GM13977 (cell line): ENCODE measurements around the gene DENND2A.

ENCODE experiments used
- DNase-seq: peaks from one replicate; pipeline ENCODE4 v3.0.0; 2012; ENCODE audit warnings: low spot score
- in situ Hi-C: fragments of 300-500 bp; cut with MboI; formaldehyde crosslinking; loops from one replicate; pipeline ENCODE4 v1.12.0; 2022; ENCODE audit warnings: low sequenced_read_pairs, low pct_unique_long_range_greater_than_20kb, mixed read lengths, inconsistent platforms; ENCODE audit not compliant: unreplicated experiment
- TF ChIP-seq, protein P1 (sequence below): IDR thresholded peaks from 2 replicates; pipeline ENCODE4 v1.5.1; 2012; ENCODE audit warnings: mild to moderate bottlenecking, control low read depth; ENCODE audit not compliant: insufficient read depth; ENCODE audit errors: extremely low read depth, missing control alignments

DENND2A gene

DNA sequence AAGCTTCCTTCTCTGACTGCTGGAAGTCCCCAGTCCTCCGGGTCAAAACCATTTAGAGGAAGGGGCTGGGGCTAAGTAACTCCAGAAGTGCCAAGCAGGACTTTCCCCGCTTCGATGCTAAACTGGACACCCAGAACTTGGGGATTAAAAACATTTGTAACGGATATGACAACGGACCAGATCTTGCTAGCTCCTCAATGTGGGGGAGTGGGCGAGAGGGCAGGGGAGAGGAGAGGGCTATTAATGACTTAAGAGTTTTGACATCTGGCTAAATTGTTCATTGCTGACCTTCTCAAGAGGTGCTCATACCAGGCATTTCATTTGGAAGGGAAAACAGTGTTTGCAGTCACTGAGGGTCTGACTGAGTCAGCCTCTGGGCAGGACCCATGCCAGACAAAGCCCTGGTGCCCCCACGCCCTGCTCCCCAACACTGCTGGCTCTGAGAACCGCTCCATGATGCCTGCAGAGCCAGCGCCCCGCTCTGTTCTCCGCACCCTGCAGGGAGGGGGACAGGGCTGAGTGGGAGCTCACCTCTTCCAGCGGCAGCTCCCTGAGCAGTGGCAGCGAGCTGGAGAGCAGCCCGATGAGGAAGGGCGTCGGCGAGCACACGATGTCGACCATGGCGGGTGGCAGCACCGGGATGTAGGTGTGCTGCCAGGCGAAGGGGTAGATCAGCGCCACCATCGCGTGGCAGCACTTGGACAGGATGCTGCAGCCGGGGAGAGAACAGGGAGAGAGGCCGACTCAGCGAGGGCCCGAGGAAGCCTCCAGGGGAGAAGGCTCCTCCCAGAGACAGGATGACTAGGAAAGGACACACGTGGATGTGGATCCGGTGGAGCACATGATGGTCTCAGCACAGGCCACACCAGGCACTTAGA, 113.6 kb downstream of the DENND2A start:
- in situ Hi-C loops = loop anchor here (10.0 kb wide), 1 partner anchor 128 kb away; no protein-coding TSS in a partner anchor
- TF ChIP-seq, protein P1, sequence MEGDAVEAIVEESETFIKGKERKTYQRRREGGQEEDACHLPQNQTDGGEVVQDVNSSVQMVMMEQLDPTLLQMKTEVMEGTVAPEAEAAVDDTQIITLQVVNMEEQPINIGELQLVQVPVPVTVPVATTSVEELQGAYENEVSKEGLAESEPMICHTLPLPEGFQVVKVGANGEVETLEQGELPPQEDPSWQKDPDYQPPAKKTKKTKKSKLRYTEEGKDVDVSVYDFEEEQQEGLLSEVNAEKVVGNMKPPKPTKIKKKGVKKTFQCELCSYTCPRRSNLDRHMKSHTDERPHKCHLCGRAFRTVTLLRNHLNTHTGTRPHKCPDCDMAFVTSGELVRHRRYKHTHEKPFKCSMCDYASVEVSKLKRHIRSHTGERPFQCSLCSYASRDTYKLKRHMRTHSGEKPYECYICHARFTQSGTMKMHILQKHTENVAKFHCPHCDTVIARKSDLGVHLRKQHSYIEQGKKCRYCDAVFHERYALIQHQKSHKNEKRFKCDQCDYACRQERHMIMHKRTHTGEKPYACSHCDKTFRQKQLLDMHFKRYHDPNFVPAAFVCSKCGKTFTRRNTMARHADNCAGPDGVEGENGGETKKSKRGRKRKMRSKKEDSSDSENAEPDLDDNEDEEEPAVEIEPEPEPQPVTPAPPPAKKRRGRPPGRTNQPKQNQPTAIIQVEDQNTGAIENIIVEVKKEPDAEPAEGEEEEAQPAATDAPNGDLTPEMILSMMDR = no peak
- no peak for DNase-seq

DNA sequence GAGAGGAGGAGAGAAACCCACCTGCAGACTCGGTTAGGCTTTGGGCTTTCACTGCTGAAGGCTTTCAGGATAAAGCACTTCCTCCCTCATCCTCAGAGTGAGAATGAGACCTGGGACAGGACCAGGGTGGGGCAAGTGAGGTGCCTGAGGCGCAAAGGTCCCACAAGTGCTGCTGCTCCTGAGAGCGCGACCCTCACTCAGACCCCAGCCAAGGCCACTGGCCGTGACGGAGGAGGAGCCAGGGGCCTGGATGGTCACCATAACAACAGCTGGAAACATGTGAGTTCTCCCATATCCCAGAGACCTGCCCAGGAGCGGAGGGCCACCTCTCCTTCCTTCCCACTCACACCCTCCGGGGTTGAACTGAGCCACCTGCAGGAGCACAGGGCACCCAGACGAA, 114.4 kb downstream of the DENND2A start:
- DNase-seq = no peak
- TF ChIP-seq, protein P1 = no peak
- in situ Hi-C loops = loop anchor here (10.0 kb wide), 1 partner anchor 129 kb away; no protein-coding TSS in a partner anchor

DNA sequence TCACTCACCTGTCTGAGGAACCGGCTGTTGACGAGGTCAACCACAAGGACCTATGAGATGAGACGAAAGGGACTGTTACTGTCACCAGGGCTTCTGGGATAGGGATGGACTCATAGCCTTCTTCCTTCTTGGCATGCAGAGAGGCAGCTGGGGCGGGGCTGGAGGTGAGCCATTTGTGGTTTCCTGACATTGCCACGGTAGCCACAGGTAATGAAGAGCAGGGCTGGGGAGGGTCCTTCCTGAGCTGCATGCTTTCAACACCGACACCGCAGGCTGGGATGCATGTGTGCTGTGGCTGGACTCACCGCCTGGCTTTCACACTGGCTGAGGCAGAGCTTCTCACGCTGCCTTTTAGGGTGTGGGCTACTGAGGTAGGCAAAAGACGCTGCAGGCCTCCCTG, 114.9 kb downstream of the DENND2A start:
- in situ Hi-C loops = loop anchor here (10.0 kb wide), 1 partner anchor 129 kb away; no protein-coding TSS in a partner anchor
- TF ChIP-seq, protein P1 = no peak
- DNase-seq = no peak

DNA sequence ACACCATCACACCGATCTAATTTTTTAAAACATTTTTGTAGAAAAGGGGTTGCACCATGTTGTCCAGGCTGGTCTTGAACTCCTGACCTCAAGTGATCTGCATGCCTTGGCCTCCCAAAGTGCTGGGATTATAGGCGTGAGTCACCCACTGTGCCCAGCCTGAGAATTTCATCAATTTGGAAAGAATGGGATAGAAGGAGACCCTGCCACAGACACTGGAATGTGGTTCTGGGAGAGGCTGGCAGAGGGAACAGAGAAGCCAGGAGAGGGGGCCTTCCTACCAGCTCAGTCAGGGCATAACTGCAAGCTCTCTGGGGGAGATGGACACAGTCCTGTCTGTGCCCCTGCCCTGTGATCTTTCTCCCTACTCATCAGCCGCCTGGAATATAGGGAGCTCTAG, 119.2 kb downstream of the DENND2A start:
- in situ Hi-C loops = loop anchor here (10.0 to 25.0 kb wide), 2 partner anchors 133 to 466 kb away; no protein-coding TSS in a partner anchor
- TF ChIP-seq, protein P1 = no peak
- no peak for DNase-seq

DNA sequence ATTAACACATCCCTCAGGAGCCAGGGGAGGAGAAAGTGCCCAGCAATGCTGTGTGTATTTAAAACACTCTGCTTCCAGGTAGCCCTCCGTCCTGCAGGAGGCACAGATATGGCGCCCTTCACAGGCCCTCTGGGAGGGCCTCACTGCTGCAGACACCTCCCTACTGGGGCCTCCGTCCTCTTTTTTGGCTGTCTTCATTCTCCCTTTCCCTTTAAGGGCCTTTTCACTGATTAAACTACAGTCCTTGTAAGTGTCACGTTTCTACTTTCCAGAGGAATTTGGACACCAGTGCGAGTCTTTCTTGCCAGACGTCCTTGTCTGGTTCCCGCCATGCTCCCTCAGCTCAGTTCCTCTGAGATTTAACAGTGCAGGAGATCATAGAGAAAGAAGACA, 121.6 kb downstream of the DENND2A start:
- in situ Hi-C loops = loop anchor here (25.0 kb wide), 1 partner anchor 468 kb away; no protein-coding TSS in a partner anchor
- TF ChIP-seq, protein P1 = no peak
- no peak for DNase-seq

DNA sequence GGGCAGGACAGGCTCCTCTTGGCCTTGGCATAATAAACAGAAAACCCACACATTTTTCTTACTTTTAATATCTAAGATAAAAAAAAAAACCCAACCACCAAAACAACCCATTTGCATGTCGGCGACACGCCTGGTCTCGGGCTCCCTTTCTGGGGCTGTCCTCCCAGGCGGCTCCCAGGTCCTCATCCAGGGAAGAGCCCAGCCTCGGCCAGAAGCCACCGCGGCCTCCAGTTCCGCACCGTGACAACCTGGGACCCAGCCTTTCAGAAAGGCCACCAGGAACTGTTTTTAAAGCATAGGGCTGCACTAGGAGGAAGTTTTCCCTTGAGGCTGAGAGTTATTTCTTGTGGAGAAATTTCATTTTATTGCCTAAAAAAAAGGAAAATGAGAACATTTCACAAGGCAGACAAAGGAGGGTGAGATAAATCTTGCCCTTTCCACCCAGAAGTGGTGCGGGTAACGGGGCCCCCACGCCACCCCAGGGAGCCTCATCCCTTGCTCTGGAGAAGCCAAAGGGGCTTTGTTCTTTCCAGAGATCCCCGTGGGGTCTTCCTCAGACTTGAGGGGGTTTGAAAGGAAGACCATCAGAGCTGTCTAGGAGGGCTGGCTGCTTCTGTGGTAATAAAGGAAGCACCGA, 122.1 kb downstream of the DENND2A start:
- TF ChIP-seq, protein P1 = no peak
- in situ Hi-C loops = loop anchor here (25.0 kb wide), 1 partner anchor 469 kb away; no protein-coding TSS in a partner anchor
- DNase-seq = no peak
